ENCODE results near the gene ZNF664.

DNA sequence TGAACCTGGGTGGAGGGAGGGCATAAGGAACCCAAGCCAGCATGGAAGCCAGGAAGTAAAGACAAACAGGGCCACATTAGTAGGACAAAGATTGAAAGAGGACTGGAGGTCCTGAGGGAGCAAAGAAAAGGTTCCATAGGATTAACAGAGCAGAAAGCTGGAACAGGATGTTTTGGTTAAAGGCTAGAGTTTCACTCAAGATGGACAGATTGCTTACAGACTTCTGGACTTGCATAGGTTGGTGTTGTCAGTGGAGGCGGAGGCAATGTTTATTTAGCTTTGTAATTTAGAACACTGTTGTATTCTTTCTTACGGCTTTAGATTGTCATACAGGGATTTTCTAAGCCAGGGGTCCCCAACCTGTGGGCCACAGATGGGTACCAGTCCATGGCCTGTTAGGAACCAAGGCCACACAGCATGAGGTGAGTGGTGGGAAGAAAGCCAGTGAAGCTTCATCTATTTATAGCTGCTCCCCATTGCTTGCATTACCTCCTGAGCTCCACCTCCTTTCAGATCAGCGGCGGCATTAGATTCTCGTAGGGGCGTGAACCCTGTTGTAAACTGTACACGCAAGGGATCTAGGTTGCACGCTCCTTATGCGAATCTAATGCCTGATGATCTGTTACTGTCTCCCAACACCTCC is 31.3 kb downstream of the ZNF664 start:
- no peak for TF ChIP-seq EZH2 (IDR thresholded peaks at IDR 0.05; ENCODE audit: borderline replicate concordance, low read depth, low read length, severe bottlenecking)
- TF ChIP-seq, protein P1, sequence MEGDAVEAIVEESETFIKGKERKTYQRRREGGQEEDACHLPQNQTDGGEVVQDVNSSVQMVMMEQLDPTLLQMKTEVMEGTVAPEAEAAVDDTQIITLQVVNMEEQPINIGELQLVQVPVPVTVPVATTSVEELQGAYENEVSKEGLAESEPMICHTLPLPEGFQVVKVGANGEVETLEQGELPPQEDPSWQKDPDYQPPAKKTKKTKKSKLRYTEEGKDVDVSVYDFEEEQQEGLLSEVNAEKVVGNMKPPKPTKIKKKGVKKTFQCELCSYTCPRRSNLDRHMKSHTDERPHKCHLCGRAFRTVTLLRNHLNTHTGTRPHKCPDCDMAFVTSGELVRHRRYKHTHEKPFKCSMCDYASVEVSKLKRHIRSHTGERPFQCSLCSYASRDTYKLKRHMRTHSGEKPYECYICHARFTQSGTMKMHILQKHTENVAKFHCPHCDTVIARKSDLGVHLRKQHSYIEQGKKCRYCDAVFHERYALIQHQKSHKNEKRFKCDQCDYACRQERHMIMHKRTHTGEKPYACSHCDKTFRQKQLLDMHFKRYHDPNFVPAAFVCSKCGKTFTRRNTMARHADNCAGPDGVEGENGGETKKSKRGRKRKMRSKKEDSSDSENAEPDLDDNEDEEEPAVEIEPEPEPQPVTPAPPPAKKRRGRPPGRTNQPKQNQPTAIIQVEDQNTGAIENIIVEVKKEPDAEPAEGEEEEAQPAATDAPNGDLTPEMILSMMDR (IDR thresholded peaks at IDR 0.05; ENCODE audit: borderline replicate concordance, extremely low read depth, low read length, poor library complexity, severe bottlenecking): no peak

Data from DND-41 (cell line).